Hematopoietic multipotent progenitor cell treated with erythropoietin and hydrocortisone succinate and interleukin-3 and kit ligand, for 4 days (in vitro differentiated cells): ENCODE measurements around the gene METRNL.
"Not testable (repeated sequence)": the region's sequence is repeated elsewhere in the genome, so short reads cannot be mapped to it uniquely, and the experiment has no call there.

ENCODE experiments used
- DNase-seq: peaks from one replicate; pipeline ENCODE4 v3.0.0-alpha.2; 2015

The METRNL gene

GRCh38 chr17:83109386-83109785, 30.0 kb downstream of the METRNL start:
- DNase-seq: no peak

- DNase-seq: peak; percentile 37
Observed at GRCh38 chr17:83109793-83110645, 30.6 kb downstream of the METRNL start.

- no peak for DNase-seq
Observed at GRCh38 chr17:83110735-83111134, 31.3 kb downstream of the METRNL start.

- no peak for DNase-seq
Observed at GRCh38 chr17:83111516-83112282, 32.3 kb downstream of the METRNL start.

- DNase-seq: no peak
Observed at GRCh38 chr17:83113381-83113780, 34.0 kb downstream of the METRNL start.

- no peak for DNase-seq
Observed at GRCh38 chr17:83113792-83114191, 34.4 kb downstream of the METRNL start.

- no peak for DNase-seq
Observed at GRCh38 chr17:83114706-83115105, 35.3 kb downstream of the METRNL start.

GRCh38 chr17:83115202-83115651, 35.8 kb downstream of the METRNL start:
- DNase-seq: no peak

GRCh38 chr17:83115832-83116231, 36.4 kb downstream of the METRNL start:
- no peak for DNase-seq

GRCh38 chr17:83116311-83116771, 36.9 kb downstream of the METRNL start:
- DNase-seq: no peak

- DNase-seq: no peak
Observed at GRCh38 chr17:83116783-83117555, 37.6 kb downstream of the METRNL start.

- peak; percentile 50 for DNase-seq
Observed at GRCh38 chr17:83117583-83117982, 38.2 kb downstream of the METRNL start.

GRCh38 chr17:83118071-83118841, 38.8 kb downstream of the METRNL start:
- no peak for DNase-seq

GRCh38 chr17:83119987-83120864, 40.8 kb downstream of the METRNL start:
- peak; percentile 80 for DNase-seq

- DNase-seq: not testable (repeated sequence)
Observed at GRCh38 chr17:83121473-83121872, 42.1 kb downstream of the METRNL start.

- no peak for DNase-seq
Observed at GRCh38 chr17:83121921-83122820, 42.8 kb downstream of the METRNL start.

- DNase-seq: no peak
Observed at GRCh38 chr17:83122834-83123233, 43.4 kb downstream of the METRNL start.

GRCh38 chr17:83123896-83124801, 44.7 kb downstream of the METRNL start:
- DNase-seq: no peak
